ENCODE measurements around the gene ZBTB7C. TPM values are rescaled to one million over a fixed set of nuclear protein-coding genes. Genes with fewer than 3 reads are reported as not detected.

Gene ZBTB7C
- total and polyA plus RNA-seq, 2 of the 4 experiments (the other 2 are of a cell fraction), result not detected

- no peaks in the 10 kb centered on the region for H3K9me1 ChIP-seq (ENCODE audit: insufficient read depth, low read length)
- no peak overlapping the region for H4K91ac ChIP-seq (ENCODE audit: insufficient read depth, low read depth, low read length)
- 86% methylated on average over 5 of the region's 10 CpGs; no CpG with 5 or more reads in 1 of the 2 experiments for WGBS, 2 experiments (ENCODE audit: extremely low coverage in 2 of 2, insufficient read length in 1 of 2)
- in situ Hi-C loops (cut with MboI; ENCODE audit: low sequenced_read_pairs) (no loop called here), intact Hi-C loops (cut with micrococcal nuclease) (no loop called here), dilution Hi-C loops (cut with HindIII; ENCODE audit: low sequenced_read_pairs, unreplicated experiment) (no loop called here)
- no peaks in the 10 kb centered on the region for H4K20me1 ChIP-seq (ENCODE audit: insufficient read depth, low read length)
- ATAC-seq (ENCODE audit: low read depth) (no peak), DNase-seq (no peak)
- H2AFZ ChIP-seq (replicated peaks; ENCODE audit: low read length, poor library complexity), result no peak overlapping the region
- no peaks in the 10 kb centered on the region for H3K79me1 ChIP-seq (ENCODE audit: low read depth in 1 of 2, low read length in 2 of 2)
- H3K18ac ChIP-seq (ENCODE audit: low read depth, low read length), result no peak overlapping the region
- H2BK5ac ChIP-seq (ENCODE audit: low read depth, low read length, poor library complexity, severe bottlenecking), result no peak overlapping the region
- H3K4ac ChIP-seq (ENCODE audit: low read depth, low read length), result no peak overlapping the region
- no peak overlapping the region for H3K23ac ChIP-seq (ENCODE audit: low read depth, low read length)
- no peaks in the 10 kb centered on the region for H3K36me3 ChIP-seq (ENCODE audit: control insufficient read depth, insufficient read depth, low read length)
- no peak overlapping the region for H4K5ac ChIP-seq (ENCODE audit: low read depth, low read length)
- TF ChIP-seq NFE2L2 (IDR thresholded peaks at IDR 0.05; ENCODE audit: low read depth, low read length), result no peak
- TF ChIP-seq POLR2A (IDR thresholded peaks at IDR 0.05; ENCODE audit: low read depth, low read length), result no peak
- no peak for TF ChIP-seq MAZ (IDR thresholded peaks at IDR 0.05; ENCODE audit: borderline replicate concordance, low read depth, low read length)
- no peak for TF ChIP-seq RCOR1 (IDR thresholded peaks at IDR 0.05; ENCODE audit: insufficient replicate concordance, low read length)
- TF ChIP-seq USF2 (IDR thresholded peaks at IDR 0.05; ENCODE audit: low read depth, low read length), result no peak
- no peak for TF ChIP-seq RFX5 (IDR thresholded peaks at IDR 0.05; ENCODE audit: low read depth, low read length)
- no peak for TF ChIP-seq CHD1 (IDR thresholded peaks at IDR 0.05; ENCODE audit: low read depth, low read length)
- no peak for TF ChIP-seq MXI1 (IDR thresholded peaks at IDR 0.05; ENCODE audit: borderline replicate concordance, low read depth, low read length)
- no peak for TF ChIP-seq MAFK (IDR thresholded peaks at IDR 0.05; ENCODE audit: low read depth, low read length)
- no peak for TF ChIP-seq ELK1 (IDR thresholded peaks at IDR 0.05; ENCODE audit: borderline replicate concordance, low read depth, low read length)
- no peak for TF ChIP-seq CTCF (conservative IDR thresholded peaks at IDR 0.05; ENCODE audit: low read depth, low read length)
- no peak for TF ChIP-seq FOS (IDR thresholded peaks at IDR 0.05; ENCODE audit: low read depth, low read length)
- TF ChIP-seq CEBPB (IDR thresholded peaks at IDR 0.05; ENCODE audit: low read depth, low read length), result no peak
- TF ChIP-seq RAD21 (IDR thresholded peaks at IDR 0.05; ENCODE audit: low read length), result no peak
- no peak for TF ChIP-seq BHLHE40 (IDR thresholded peaks at IDR 0.05; ENCODE audit: low read depth, low read length)
- no peak for TF ChIP-seq SMC3 (IDR thresholded peaks at IDR 0.05; ENCODE audit: low read depth, low read length)
- H4K8ac ChIP-seq (ENCODE audit: low read depth in 2 of 2, low read length in 2 of 2), result no peak overlapping the region
- ChIA-PET POLR2A (ENCODE audit: unreplicated experiment) (no interaction called here), CTCF (no interaction called here)
- H2BK20ac ChIP-seq (ENCODE audit: low read depth, low read length), result no peak overlapping the region
- no peak overlapping the region for H3K9ac ChIP-seq (ENCODE audit: low read depth, low read length)
- H3K4me3 ChIP-seq (ENCODE audit: insufficient read depth, low read depth, low read length), result no peak overlapping the region
- H3K27me3 ChIP-seq (ENCODE audit: control insufficient read depth, insufficient read depth, low read length), result no peaks in the 10 kb centered on the region
- no peak overlapping the region for H3K56ac ChIP-seq (ENCODE audit: extremely low read depth, insufficient read depth, low read length)
- H3K4me2 ChIP-seq (ENCODE audit: low read depth, low read length), result no peak overlapping the region
- H2AK9ac ChIP-seq (replicated peaks; ENCODE audit: low read depth, low read length, poor library complexity), result no peak overlapping the region
- no peaks in the 10 kb centered on the region for H3K9me3 ChIP-seq (ENCODE audit: control insufficient read depth, insufficient read depth, low read length)
- H3K14ac ChIP-seq (replicated peaks; ENCODE audit: low read depth, low read length), result no peak overlapping the region
- no peaks in the 10 kb centered on the region for H3K4me1 ChIP-seq (ENCODE audit: control insufficient read depth, insufficient read depth, low read length)
- BruUV-seq (replicated peaks), result no TSS peak
- no peak overlapping the region for H2BK15ac ChIP-seq (ENCODE audit: low read depth, low read length)
- no peak overlapping the region for H3K27ac ChIP-seq (ENCODE audit: insufficient read depth, low read length)
- no peak overlapping the region for H2BK120ac ChIP-seq (ENCODE audit: low read depth, low read length)
- H2AK5ac ChIP-seq (ENCODE audit: low read depth, low read length), result no peak overlapping the region
Measured at GRCh38 chr18:48254077-48254602, 155.0 kb downstream of the ZBTB7C start.
